Heart left ventricle (tissue), 16 donors: Measurements from ENCODE around the gene SST. TPM values are rescaled to one million over a fixed set of nuclear protein-coding genes. Genes with fewer than 3 reads are reported as not detected.
A peak's percentile ranks its signal among the peaks of the same experiment; 100 is the strongest.

Experiments used
- ATAC-seq, 4 donors: fragments of 200-7000 bp; cut with Tn5 transposase; one replicate each; pipeline ENCODE4 v1.9.1; 2020 to 2022; ENCODE audit warnings: moderate library complexity in 4 of 4, mild to moderate bottlenecking in 3 of 4, moderate number of reproducible peaks in 1 of 4
- DNase-seq, 5 donors: peaks; one replicate each; pipeline ENCODE4 v3.0.0-alpha.2; 2020
- H3K27ac ChIP-seq, 12 donors: fragments of 200-600 bp; sonication (generic) in 4 of 12; one replicate each; pipeline versions ENCODE4 v1.5.0 to v1.8.0; 2016 to 2022; ENCODE audit warnings: mild to moderate bottlenecking in 2 of 12
- H3K27me3 ChIP-seq, 9 donors: fragments of 200-600 bp; sonication (generic) in 2 of 9; one replicate each; pipeline versions ENCODE4 v1.5.1 to v1.8.0; 2016 to 2022; ENCODE audit warnings: mild to moderate bottlenecking in 3 of 9
- H3K36me3 ChIP-seq, 9 donors: fragments of 200-600 bp; sonication (generic) in 2 of 9; one replicate each; pipeline versions ENCODE4 v1.5.0 to v1.8.0; 2018 to 2022; ENCODE audit warnings: mild to moderate bottlenecking in 2 of 9
- H3K4me1 ChIP-seq, 12 donors: fragments of 200-600 bp; sonication (generic) in 4 of 12; one replicate each; pipeline versions ENCODE4 v1.5.0 to v1.8.0; 2016 to 2022; ENCODE audit warnings: mild to moderate bottlenecking in 3 of 12
- H3K4me3 ChIP-seq, 12 donors: fragments of 200-600 bp; sonication (generic) in 4 of 12; one replicate each; pipeline versions ENCODE4 v1.5.0 to v1.8.0; 2017 to 2022; ENCODE audit warnings: mild to moderate bottlenecking in 9 of 12, moderate library complexity in 4 of 12
- H3K9me3 ChIP-seq, 12 donors: fragments of 200-600 bp; sonication (generic) in 4 of 12; one replicate each; pipeline versions ENCODE4 v1.5.0 to v1.8.0; 2016 to 2022; ENCODE audit warnings: mild to moderate bottlenecking in 1 of 12
- CTCF ChIP-seq, 12 donors: fragments of 200-600 bp; sonication (generic) in 4 of 12; IDR thresholded peaks; one replicate each; pipeline versions ENCODE4 v1.5.0 to v1.8.0; 2018 to 2022; ENCODE audit warnings: antibody characterized with exemption in 12 of 12, mild to moderate bottlenecking in 5 of 12
- POLR2A ChIP-seq, 2 donors: fragments of 450-650 bp; IDR thresholded peaks; one replicate each; pipeline ENCODE4 v1.6.1; 2017; ENCODE audit warnings: antibody characterized with exemption in 2 of 2, mild to moderate bottlenecking in 2 of 2, moderate library complexity in 2 of 2
- WGBS, 4 donors: extraction: QIAGEN DNeasy Blood & Tissue Kit in 2 of 4; methylation state at CpG; one replicate each; pipeline versions ENCODE4 v1.1.5 to v1.1.7; 2013 to 2018; 5-methylcytosine and 5-hydroxymethylcytosine counted together
- intact Hi-C, 10 donors: fragments of 100-400 bp; cut with DNase I; formaldehyde crosslinking; loops; one replicate each; pipeline versions ENCODE4 v1.11.1 to v1.14.2; 2022
- polyA plus RNA-seq, 2 donors: library from polyadenylated mRNA; stranded (reverse); fragments of 200-250 nt; gene quantifications; one replicate each; pipeline ENCODE4 v1.2.3, GENCODE V29; 2013
- total RNA-seq, 9 donors: library from RNA; depleted of rRNA in 2 of 9; stranded (reverse); fragments of >200 nt in 2 of 9; fragmentation: NEBNext Ultra II Directional in 3 of 9; extraction: Animal tissue kit (Norgen Biotek cat#: 25700) in 3 of 9; gene quantifications; one replicate each; pipeline versions ENCODE4 v1.1.0 to v1.2.4, GENCODE V29; 2016 to 2023
- donor health status: ischemic (EF 13 %, LVEDD 7.1; RV severe dilation, severe dysfunction).
- donor health status: healthy with polysubstance abuse.
- donor health status: DM: no; HTN: yes; CAD: no.
- donor health status: DM: no; HTN: no; CAD: no.
- donor health status: ischemic (EF 25% LVEDD 6.9; RV normal size, moderate dysfunction).
- donor health status: ischemic (EF 25% LVEDD 5.7; RV mildly dilated, moderate dysfunction).
- donor health status: healthy.
- donor health status: DM: yes; HTN: yes; CAD: no.
- donor health status: ischemic (EF 35%, LVEDD 5.7; RV mildly dilated, moderate dysfunction).
- donor health status: nonischemic (EF 11% LVEDD 7.7; RV severe dilation, severe dysfunction).
- donor health status: DM: yes; HTN: yes; CAD: no.
- donor health status: PGD.
- donor health status: ischemic (EF 29% LVEDD 5.4; RV normal size, mild dysfunction).
- donor health status: nonischemic (EF 23%, LVEDD 6.1; RV moderate dilation, normal function).

Gene SST
- total and polyA plus RNA-seq, 11 donors = not detected

- H3K9me3 ChIP-seq = no peaks in the 10 kb centered on the region
- 45 to 60% (median 51%) methylated on average over 1 of the region's 1 CpG for WGBS, 4 donors
- H3K36me3 ChIP-seq = peaks cover 0 to 23% (median 19%) of the 10 kb centered on the region in 9 donors
- H3K27me3 ChIP-seq = no peaks in the 10 kb centered on the region
- H3K27ac ChIP-seq = no peak overlapping the region
- intact Hi-C loops = loop anchor here in 8 of 10 donors (5.0 to 10.0 kb wide), 4 partner anchors 40 to 1103 kb away; partner anchors contain the start of gene AHSG (in 1 of the 8)
- DNase-seq (no peak), ATAC-seq (no peak)
- peaks cover 0 to 16% (median 0%) of the 10 kb centered on the region in 12 donors for H3K4me1 ChIP-seq
- H3K4me3 ChIP-seq = no peak overlapping the region
- TF ChIP-seq CTCF (IDR thresholded peaks at IDR 0.05) (no peak), POLR2A (IDR thresholded peaks at IDR 0.05) (no peak)
These were observed 47.4 kb upstream of the SST start for GRCh38 chr3:187717572-187717971.

GRCh38 chr3:187714404-187714979 lies 44.3 kb upstream of the SST start:
- H3K27me3 ChIP-seq = no peaks in the 10 kb centered on the region
- intact Hi-C loops = loop anchor here (1.0 to 10.0 kb wide), 10 partner anchors 35 to 1100 kb away; partner anchors contain the start of gene AHSG (in 1 of the 10)
- 16 to 22% (median 18%) methylated on average over 4 of the region's 4 CpGs for WGBS, 4 donors

GRCh38 chr3:187713504-187713903 lies 43.3 kb upstream of the SST start:
- DNase-seq = no peak
- 62 to 85% (median 73%) methylated on average over 2 of the region's 2 CpGs for WGBS, 4 donors
- Histone ChIP-seq H3K27me3 (no peaks in the 10 kb centered on the region), H3K4me1 (peaks cover 0 to 9% (median 0%) of the 10 kb centered on the region in 12 donors), H3K4me3 (no peak overlapping the region), H3K27ac (peak overlapping the region in 1 of 12 donors; percentile 15), H3K36me3 (no peaks in the 10 kb centered on the region), H3K9me3 (no peaks in the 10 kb centered on the region)
- peak in 3 of 4 donors; percentile 24 to 74 (median 65) for ATAC-seq
- intact Hi-C loops = loop anchor here in 9 of 10 donors (2.0 to 10.0 kb wide), 6 partner anchors 33 to 1099 kb away; partner anchors contain the start of gene AHSG (in 1 of the 9)
- TF ChIP-seq POLR2A (IDR thresholded peaks at IDR 0.05) (no peak), CTCF (IDR thresholded peaks at IDR 0.05) (no peak)

More at GRCh38 chr3:187714404-187714979, 44.3 kb upstream of the SST start:
- H3K4me3 ChIP-seq = no peak overlapping the region
- ATAC-seq (peak; percentile 70 to 90 (median 90)), DNase-seq (peak in 4 of 5 donors; percentile 59 to 63 (median 62))
- H3K36me3 ChIP-seq = no peaks in the 10 kb centered on the region
- no peaks in the 10 kb centered on the region for H3K9me3 ChIP-seq
- H3K4me1 ChIP-seq = peaks cover 0 to 9% (median 0%) of the 10 kb centered on the region in 12 donors
- peak; percentile 87 to 97 (median 92) for TF ChIP-seq CTCF (IDR thresholded peaks at IDR 0.05)
- TF ChIP-seq POLR2A (IDR thresholded peaks at IDR 0.05) = no peak
- H3K27ac ChIP-seq = peak overlapping the region in 1 of 12 donors; percentile 3

GRCh38 chr3:187709155-187709554 lies 39.0 kb upstream of the SST start:
- WGBS, 4 donors = 71 to 80% (median 73%) methylated on average over 4 of the region's 4 CpGs
- H3K4me1 ChIP-seq = peaks cover 0 to 22% (median 3%) of the 10 kb centered on the region in 12 donors
- no peak for TF ChIP-seq CTCF (IDR thresholded peaks at IDR 0.05)
- no peak for TF ChIP-seq POLR2A (IDR thresholded peaks at IDR 0.05)
- H3K4me3 ChIP-seq = no peak overlapping the region
- H3K36me3 ChIP-seq = no peaks in the 10 kb centered on the region
- ATAC-seq (no peak), DNase-seq (no peak)
- no peak overlapping the region for H3K27ac ChIP-seq
- intact Hi-C loops = loop anchor here in 1 of 10 donors (10.0 kb wide), 1 partner anchor 494 kb away; no protein-coding TSS in a partner anchor
- no peaks in the 10 kb centered on the region for H3K9me3 ChIP-seq
- H3K27me3 ChIP-seq = no peaks in the 10 kb centered on the region
